Right lobe of liver (tissue), 4 donors: ENCODE measurements around the gene EIF2B5.

Source experiments
- CTCF ChIP-seq, 4 donors: fragments of 200-600 bp in 3 of 4; fragments of 450-650 bp in 1 of 4; IDR thresholded peaks; one replicate each; pipeline versions ENCODE4 v1.5.1 to v1.8.0; 2016 to 2022; ENCODE audit warnings: antibody characterized with exemption in 4 of 4, mild to moderate bottlenecking in 2 of 4
- POLR2A ChIP-seq: fragments of 450-650 bp; IDR thresholded peaks from one replicate; pipeline ENCODE4 v1.6.1; 2017; ENCODE audit warnings: antibody characterized with exemption, mild to moderate bottlenecking
- donor health status: DM: no; HTN: no; CAD: no.
- donor health status: DM: no; HTN: no; CAD: no.
- donor health status: DM: no; HTN: yes; CAD: no.

GRCh38 chr3:184097556-184097955 lies 37.6 kb upstream of the EIF2B5 start:
- no peak for TF ChIP-seq CTCF (IDR thresholded peaks at IDR 0.05)
- TF ChIP-seq POLR2A, result no peak
